Measurements from ENCODE around the gene PORCN. TPM values are rescaled to one million over a fixed set of nuclear protein-coding genes. Genes with fewer than 3 reads are reported as not detected.

The PORCN gene
- total RNA-seq, 1 experiment from 2014 or later = 12.6 TPM

DNA sequence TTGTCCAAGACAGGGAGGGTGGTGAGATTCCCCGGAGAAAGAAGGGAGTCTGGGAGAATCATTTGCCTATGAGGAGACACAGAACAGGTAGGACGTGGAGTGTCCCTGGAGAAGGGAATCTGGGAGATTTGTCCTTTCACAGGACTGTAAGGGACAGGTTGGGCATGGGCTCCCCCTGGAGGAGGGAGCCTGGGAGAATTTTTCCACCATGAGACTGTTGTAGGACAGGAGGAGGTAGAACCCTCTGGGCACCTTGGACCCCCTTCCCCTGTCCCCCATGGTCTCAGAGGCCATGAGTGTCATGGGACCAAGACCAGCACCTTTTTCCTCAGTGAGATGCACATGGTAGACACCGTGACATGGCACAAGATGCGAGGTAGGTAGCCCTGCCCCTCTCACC lies 2.8 kb downstream of the PORCN start:
- no peak overlapping the region for H2BK120ac ChIP-seq (ENCODE audit: low read depth, low read length, poor library complexity, severe bottlenecking)
- no peaks in the 10 kb centered on the region for H3K27me3 ChIP-seq (ENCODE audit: insufficient read depth, low read length)
- H2AK5ac ChIP-seq (ENCODE audit: insufficient read length, low read length) = no peak overlapping the region
- TF ChIP-seq, protein P1, sequence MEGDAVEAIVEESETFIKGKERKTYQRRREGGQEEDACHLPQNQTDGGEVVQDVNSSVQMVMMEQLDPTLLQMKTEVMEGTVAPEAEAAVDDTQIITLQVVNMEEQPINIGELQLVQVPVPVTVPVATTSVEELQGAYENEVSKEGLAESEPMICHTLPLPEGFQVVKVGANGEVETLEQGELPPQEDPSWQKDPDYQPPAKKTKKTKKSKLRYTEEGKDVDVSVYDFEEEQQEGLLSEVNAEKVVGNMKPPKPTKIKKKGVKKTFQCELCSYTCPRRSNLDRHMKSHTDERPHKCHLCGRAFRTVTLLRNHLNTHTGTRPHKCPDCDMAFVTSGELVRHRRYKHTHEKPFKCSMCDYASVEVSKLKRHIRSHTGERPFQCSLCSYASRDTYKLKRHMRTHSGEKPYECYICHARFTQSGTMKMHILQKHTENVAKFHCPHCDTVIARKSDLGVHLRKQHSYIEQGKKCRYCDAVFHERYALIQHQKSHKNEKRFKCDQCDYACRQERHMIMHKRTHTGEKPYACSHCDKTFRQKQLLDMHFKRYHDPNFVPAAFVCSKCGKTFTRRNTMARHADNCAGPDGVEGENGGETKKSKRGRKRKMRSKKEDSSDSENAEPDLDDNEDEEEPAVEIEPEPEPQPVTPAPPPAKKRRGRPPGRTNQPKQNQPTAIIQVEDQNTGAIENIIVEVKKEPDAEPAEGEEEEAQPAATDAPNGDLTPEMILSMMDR (conservative IDR thresholded peaks at IDR 0.05) = peak; percentile 47; the same call in 2 of the 3 replicates
- peaks cover 66 to 80% of the 10 kb centered on the region in 2 experiments for H3K9me3 Mint-ChIP-seq
- H3K36me3 Mint-ChIP-seq (ENCODE audit: insufficient read depth in 1 of 3, low read depth in 3 of 3) = peaks cover 16 to 29% (median 28%) of the 10 kb centered on the region in 3 experiments; a peak in 6 of 7 replicates
- no peak for DNase-seq
- H3K79me2 ChIP-seq (ENCODE audit: insufficient read depth, low read length) = no peaks in the 10 kb centered on the region
- H4K8ac ChIP-seq (replicated peaks; ENCODE audit: insufficient read length, low read depth, low read length) = no peak overlapping the region
- H3K18ac ChIP-seq (ENCODE audit: insufficient read length, low read depth, low read length) = no peak overlapping the region
- H2AFZ ChIP-seq (ENCODE audit: low read length) = no peak overlapping the region
- no peak overlapping the region for H3K4ac ChIP-seq (ENCODE audit: low read depth, low read length)
- H2BK20ac ChIP-seq (ENCODE audit: low read depth, low read length, poor library complexity, severe bottlenecking) = no peak overlapping the region
- H3K4me2 ChIP-seq (ENCODE audit: insufficient read depth, insufficient read length, low read length) = no peak overlapping the region
- no peak overlapping the region for H3K27ac Mint-ChIP-seq
- H3K9me3 ChIP-seq (ENCODE audit: control insufficient read depth, low read depth, low read length) = peaks cover 36% of the 10 kb centered on the region
- no peak overlapping the region for H2BK15ac ChIP-seq (ENCODE audit: low read depth, low read length)
- no peak overlapping the region for H4K91ac ChIP-seq (ENCODE audit: insufficient read length, low read depth, low read length)
- H3K4me1 Mint-ChIP-seq = peaks cover 3 to 8% of the 10 kb centered on the region in 2 experiments; a peak in 3 of 4 replicates
- H3K4me1 ChIP-seq (ENCODE audit: insufficient read depth, low read length) = no peaks in the 10 kb centered on the region
- no peak overlapping the region for H3K56ac ChIP-seq (ENCODE audit: insufficient read length, low read depth, low read length)
- no peak overlapping the region for H3K9ac ChIP-seq (ENCODE audit: extremely low read depth, insufficient read length, low read length)
- H3K14ac ChIP-seq (ENCODE audit: insufficient read depth, low read length) = no peak overlapping the region
- no CpG with 5 or more reads among the region's 4 CpGs for WGBS (ENCODE audit: extremely low coverage, insufficient read length, low lambda C conversion rate)
- no peak overlapping the region for H2BK5ac ChIP-seq (ENCODE audit: insufficient read length, low read length)
- no peak overlapping the region for H3T11ph ChIP-seq (ENCODE audit: low read length)
- no peak overlapping the region for H4K5ac ChIP-seq (ENCODE audit: insufficient read length, low read depth, low read length)
- no peak overlapping the region for H2BK12ac ChIP-seq (ENCODE audit: insufficient read length, low read depth, low read length)
- H4K20me1 ChIP-seq (ENCODE audit: control insufficient read depth, insufficient read depth, insufficient read length) = no peaks in the 10 kb centered on the region
- peaks cover 5% of the 10 kb centered on the region for H3K23me2 ChIP-seq (ENCODE audit: insufficient read length, low read depth, low read length, poor library complexity, severe bottlenecking)
- no peak overlapping the region for H3K27ac ChIP-seq (ENCODE audit: insufficient read length, low read depth, low read length)
- no peak overlapping the region for H3K23ac ChIP-seq (ENCODE audit: insufficient read length, low read depth, low read length)
- no peak overlapping the region for H3K4me3 Mint-ChIP-seq
- H3K27me3 Mint-ChIP-seq (ENCODE audit: low read depth) = peaks cover 4% of the 10 kb centered on the region
- H3K79me1 ChIP-seq (ENCODE audit: insufficient read depth, low read depth, low read length, poor library complexity, severe bottlenecking) = no peaks in the 10 kb centered on the region

Data from H9 (cell line).